HG03025 (cell line): Measurements from ENCODE around the gene PFDN4.

Experiments
- ATAC-seq: cut with Tn5 transposase; IDR thresholded peaks from one replicate; pipeline ENCODE4 v1.9.1; 2021; ENCODE audit warnings: mild to moderate bottlenecking, moderate library complexity; ENCODE audit not compliant: unreplicated experiment, low FRiP score

PFDN4 gene

GRCh38 chr20:54199283-54199682, 8.6 kb upstream of the PFDN4 start:
- no peak for ATAC-seq

- ATAC-seq = no peak
Observed at GRCh38 chr20:54199721-54200176, 8.1 kb upstream of the PFDN4 start.

- no peak for ATAC-seq
Observed at GRCh38 chr20:54200487-54201267, 7.2 kb upstream of the PFDN4 start.

GRCh38 chr20:54201268-54201846, 6.5 kb upstream of the PFDN4 start:
- ATAC-seq = no peak

- ATAC-seq = no peak
Observed at GRCh38 chr20:54203281-54203680, 4.6 kb upstream of the PFDN4 start.

- no peak for ATAC-seq
Observed at GRCh38 chr20:54204063-54204462, 3.8 kb upstream of the PFDN4 start.

- ATAC-seq = no peak
Observed at GRCh38 chr20:54204481-54204880, 3.4 kb upstream of the PFDN4 start.

GRCh38 chr20:54205450-54205849, 2.4 kb upstream of the PFDN4 start:
- ATAC-seq = no peak

GRCh38 chr20:54207053-54207742, 689 bp upstream of the PFDN4 start:
- ATAC-seq = no peak

- peak; percentile 5 for ATAC-seq
Observed at GRCh38 chr20:54208548-54209176, 775 bp downstream of the PFDN4 start.

GRCh38 chr20:54209216-54209813, 1.4 kb downstream of the PFDN4 start:
- no peak for ATAC-seq

GRCh38 chr20:54212226-54212625, 4.3 kb downstream of the PFDN4 start:
- ATAC-seq = no peak

GRCh38 chr20:54212871-54213270, 5.0 kb downstream of the PFDN4 start:
- ATAC-seq = no peak

- ATAC-seq = no peak
Observed at GRCh38 chr20:54214566-54214965, 6.7 kb downstream of the PFDN4 start.

- ATAC-seq = no peak
Observed at GRCh38 chr20:54215157-54215789, 7.4 kb downstream of the PFDN4 start.

- ATAC-seq = no peak
Observed at GRCh38 chr20:54217762-54218161, 9.9 kb downstream of the PFDN4 start.

GRCh38 chr20:54218470-54218869, 10.6 kb downstream of the PFDN4 start:
- no peak for ATAC-seq

- no peak for ATAC-seq
Observed at GRCh38 chr20:54219751-54220426, 12.0 kb downstream of the PFDN4 start.

- ATAC-seq = no peak
Observed at GRCh38 chr20:54220722-54221121, 12.8 kb downstream of the PFDN4 start.

GRCh38 chr20:54221353-54221752, 13.5 kb downstream of the PFDN4 start:
- ATAC-seq = no peak
